Ecto neural progenitor cell (in vitro differentiated cells): ENCODE measurements around the gene TMEM231.

ENCODE experiments used
- DNase-seq: peaks from one replicate; pipeline ENCODE4 v3.0.0-alpha.2; 2018; ENCODE audit warnings: low spot score

The TMEM231 gene

GRCh38 chr16:75488322-75488721, 67.7 kb downstream of the TMEM231 start:
- DNase-seq = no peak
